ENCODE data around the gene ZNF860.
"Not testable (repeated sequence)": the region's sequence is repeated elsewhere in the genome, so short reads cannot be mapped to it uniquely, and the experiment has no call there.

ZNF860 gene

GRCh38 chr3:31996195-31996594, 14.6 kb downstream of the ZNF860 start:
- no peak for DNase-seq (ENCODE audit: insufficient read length, low spot score)

GRCh38 chr3:31997500-31997899, 15.9 kb downstream of the ZNF860 start:
- no peak for TF ChIP-seq POLR2A (IDR thresholded peaks at IDR 0.05; ENCODE audit: low read depth, low read length)
- FAIRE-seq (no peak), DNase-seq (ENCODE audit: insufficient read length, low spot score) (no peak)

More at GRCh38 chr3:31996195-31996594, 14.6 kb downstream of the ZNF860 start:
- no peak for TF ChIP-seq POLR2A (IDR thresholded peaks at IDR 0.05; ENCODE audit: low read depth, low read length)
- FAIRE-seq: no peak

DNA sequence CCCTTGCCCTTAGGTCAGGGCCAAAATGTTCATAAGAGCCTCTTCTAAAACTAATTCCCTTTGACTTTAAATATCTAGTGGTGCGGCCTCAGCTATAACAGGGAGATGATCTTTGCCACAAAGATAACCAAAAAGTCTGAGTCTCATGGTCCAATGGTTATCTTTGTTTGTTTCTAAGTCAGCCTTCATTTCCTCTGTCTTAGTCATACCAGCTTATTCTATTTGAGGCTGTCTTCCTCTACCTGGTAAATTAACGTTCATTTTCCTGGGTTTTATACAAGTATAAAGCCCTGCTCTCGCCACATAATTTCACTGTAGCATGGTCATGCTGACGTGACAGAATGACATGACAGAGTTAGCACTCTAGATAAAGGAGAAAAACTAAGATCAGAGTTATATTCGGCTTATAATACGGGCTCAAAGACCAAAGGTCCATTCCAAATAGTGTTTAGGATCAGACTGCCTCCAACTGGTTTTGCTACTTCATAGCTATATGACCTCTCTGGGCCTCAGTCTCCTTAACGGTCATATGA, 18.4 kb downstream of the ZNF860 start:
- DNase-seq (ENCODE audit: insufficient read length, low spot score) (no peak), FAIRE-seq (no peak)
- TF ChIP-seq POLR2A (IDR thresholded peaks at IDR 0.05; ENCODE audit: low read depth, low read length): no peak

DNA sequence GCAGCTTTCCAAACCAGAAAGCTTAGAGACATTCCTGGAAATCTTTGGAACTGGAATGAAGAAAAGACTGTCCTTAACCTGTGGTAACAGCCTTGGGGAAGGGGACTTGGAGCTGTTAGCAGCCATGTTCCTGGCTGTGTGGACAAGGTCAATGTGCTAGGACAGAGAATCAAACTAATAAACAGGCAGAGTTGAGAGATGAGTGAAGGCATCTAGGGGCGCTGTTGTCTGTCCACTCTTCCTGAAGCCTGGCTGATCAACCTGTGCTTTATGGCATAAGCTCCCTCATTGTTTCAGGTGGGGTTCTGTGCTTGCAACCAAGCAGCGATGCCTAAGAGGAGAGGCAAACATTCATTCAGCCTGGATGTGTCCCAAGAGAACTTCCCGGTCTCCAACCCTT, 19.3 kb downstream of the ZNF860 start:
- DNase-seq (ENCODE audit: insufficient read length, low spot score) (no peak), FAIRE-seq (no peak)
- no peak for TF ChIP-seq POLR2A (IDR thresholded peaks at IDR 0.05; ENCODE audit: low read depth, low read length)

DNA sequence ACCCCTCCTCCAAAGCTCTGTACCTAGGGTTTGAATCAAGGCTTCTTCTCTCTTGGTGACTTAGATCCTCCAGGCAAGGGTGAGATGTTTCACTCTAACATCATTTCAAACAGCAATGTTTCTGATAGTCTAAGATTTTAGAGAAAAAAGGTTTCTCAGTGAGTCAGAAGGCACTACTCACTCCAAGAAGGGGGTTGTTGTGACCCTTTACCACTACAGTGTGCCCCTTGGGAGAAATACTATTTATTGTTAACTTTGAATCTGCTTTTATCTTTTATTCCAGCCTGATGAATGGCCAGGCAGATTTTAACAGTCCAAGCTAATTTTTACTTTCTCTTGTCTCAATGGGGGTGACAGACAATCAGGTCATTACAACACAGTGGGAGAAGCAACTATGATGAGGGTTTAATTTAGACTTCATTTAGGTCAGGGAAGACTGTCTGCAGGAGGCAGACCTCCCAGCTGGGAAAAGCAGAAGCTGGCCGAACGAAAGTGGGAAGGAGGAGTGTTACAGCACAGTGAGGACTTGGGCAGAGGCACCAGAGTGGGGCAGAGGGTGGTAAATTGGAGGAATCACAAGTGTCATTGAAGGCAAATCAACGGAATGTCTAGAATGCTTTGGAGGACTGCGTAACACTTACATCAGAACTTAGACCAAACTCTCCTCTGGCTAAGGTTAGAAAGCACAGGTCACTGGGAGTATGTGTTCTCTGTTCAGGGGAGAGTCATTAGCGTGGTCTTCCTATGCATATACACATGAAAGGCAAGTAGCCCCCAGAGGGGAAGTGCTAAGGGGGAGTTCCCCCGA, 21.2 kb downstream of the ZNF860 start:
- FAIRE-seq (no peak), DNase-seq (ENCODE audit: insufficient read length, low spot score) (no peak)

DNA sequence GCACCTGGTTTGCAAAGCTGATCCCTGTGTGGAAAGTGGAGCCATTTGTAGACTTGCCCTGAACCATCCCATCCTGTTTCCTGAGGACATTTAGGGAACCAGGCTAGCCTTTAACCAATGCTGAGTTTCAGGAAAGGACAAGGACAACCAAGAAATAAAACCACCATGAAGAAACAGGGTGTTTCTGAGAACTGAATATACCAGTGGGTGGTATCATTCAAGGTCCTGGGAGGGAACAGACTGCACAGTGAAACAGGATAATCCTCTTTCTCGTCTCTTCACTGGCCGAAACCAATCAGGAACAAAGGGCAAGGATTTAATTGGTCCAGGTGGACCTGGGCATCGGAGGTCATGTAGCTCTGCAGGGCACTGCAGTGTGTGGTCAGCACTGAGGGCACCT, 21.8 kb downstream of the ZNF860 start:
- no peak for DNase-seq (ENCODE audit: insufficient read length, low spot score)
- TF ChIP-seq POLR2A (IDR thresholded peaks at IDR 0.05; ENCODE audit: low read depth, low read length): no peak
- FAIRE-seq: no peak

More for the DNA sequence above, 21.2 kb downstream of the ZNF860 start:
- TF ChIP-seq POLR2A (IDR thresholded peaks at IDR 0.05; ENCODE audit: low read depth, low read length): no peak

GRCh38 chr3:32004113-32004765, 22.7 kb downstream of the ZNF860 start:
- no peak for FAIRE-seq
- TF ChIP-seq POLR2A (IDR thresholded peaks at IDR 0.05; ENCODE audit: low read depth, low read length): no peak
- no peak for DNase-seq (ENCODE audit: insufficient read length, low spot score)

- TF ChIP-seq POLR2A (IDR thresholded peaks at IDR 0.05; ENCODE audit: low read depth, low read length): no peak
- DNase-seq (ENCODE audit: insufficient read length, low spot score): no peak
- peak; percentile 76 for FAIRE-seq
Observed at GRCh38 chr3:32009101-32009500, 27.6 kb downstream of the ZNF860 start.

GRCh38 chr3:32009957-32010356, 28.4 kb downstream of the ZNF860 start:
- FAIRE-seq (no peak), DNase-seq (ENCODE audit: insufficient read length, low spot score) (no peak)
- TF ChIP-seq POLR2A (IDR thresholded peaks at IDR 0.05; ENCODE audit: low read depth, low read length): no peak

DNA sequence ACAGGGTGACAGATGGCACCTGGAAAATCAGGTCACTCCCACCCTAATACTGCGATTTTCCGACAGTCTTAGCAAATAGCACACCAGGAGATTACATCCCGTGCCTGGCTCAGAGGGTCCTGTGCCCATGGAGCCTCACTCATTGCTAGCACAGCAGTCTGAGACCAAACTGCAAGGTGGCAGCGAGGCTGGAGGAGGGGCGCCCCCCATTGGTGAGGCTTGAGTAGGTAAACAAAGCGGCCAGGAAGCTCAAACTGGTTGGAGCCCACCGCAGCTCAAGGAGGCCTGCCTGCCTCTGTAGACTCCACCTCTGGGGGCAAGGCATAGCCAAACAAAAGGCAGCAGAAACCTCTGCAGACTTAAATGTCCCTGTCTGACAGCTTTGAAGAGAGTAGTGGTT, 29.1 kb downstream of the ZNF860 start:
- FAIRE-seq; DNase-seq (ENCODE audit: insufficient read length, low spot score): not testable (repeated sequence)

- not testable (repeated sequence) for DNase-seq (ENCODE audit: insufficient read length, low spot score); FAIRE-seq
Observed at GRCh38 chr3:32015638-32016037, 34.1 kb downstream of the ZNF860 start.

- FAIRE-seq: no peak
- DNase-seq (ENCODE audit: insufficient read length, low spot score): no peak
- no peak for TF ChIP-seq POLR2A (IDR thresholded peaks at IDR 0.05; ENCODE audit: low read depth, low read length)
Observed at GRCh38 chr3:32017286-32017685, 35.7 kb downstream of the ZNF860 start.

GRCh38 chr3:32018757-32019564, 37.4 kb downstream of the ZNF860 start:
- peak; percentile 87 for FAIRE-seq
- TF ChIP-seq POLR2A (IDR thresholded peaks at IDR 0.05; ENCODE audit: low read depth, low read length): no peak
- DNase-seq (ENCODE audit: insufficient read length, low spot score): peak; percentile 30

DNA sequence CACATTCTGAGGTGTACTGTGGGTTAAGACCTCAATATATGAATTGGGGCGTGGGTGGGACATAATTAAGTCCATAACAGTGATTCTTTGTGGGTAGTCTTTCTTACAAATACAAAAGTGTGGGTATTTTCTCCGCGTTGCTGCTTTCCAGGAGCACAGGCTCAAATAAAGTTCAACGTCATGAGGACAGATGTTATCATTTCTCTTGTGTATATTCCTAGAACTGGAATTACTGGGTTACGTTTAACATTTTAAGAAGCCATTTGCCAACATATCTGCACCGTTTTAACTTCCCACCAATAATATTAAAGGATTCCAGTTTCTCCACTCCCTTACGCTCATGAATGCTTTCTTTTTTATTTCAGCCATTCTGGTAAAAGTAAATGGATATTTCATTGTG, 39.6 kb downstream of the ZNF860 start:
- no peak for DNase-seq (ENCODE audit: insufficient read length, low spot score)
- no peak for FAIRE-seq
- no peak for TF ChIP-seq POLR2A (IDR thresholded peaks at IDR 0.05; ENCODE audit: low read depth, low read length)

Measured in H54 (cell line).